GM18873 (cell line): Measurements from ENCODE around the gene GPR137C.
"Not testable (repeated sequence)": the region's sequence is repeated elsewhere in the genome, so short reads cannot be mapped to it uniquely, and the experiment has no call there.

Experiments
- ATAC-seq: cut with Tn5 transposase; IDR thresholded peaks from one replicate; pipeline ENCODE4 v1.9.1; 2021; ENCODE audit warnings: mild to moderate bottlenecking, moderate library complexity, moderate number of reproducible peaks; ENCODE audit not compliant: unreplicated experiment, low FRiP score

GPR137C gene

GRCh38 chr14:52563120-52563519 is 10.5 kb downstream of the GPR137C start:
- no peak for ATAC-seq

GRCh38 chr14:52568454-52568853 is 15.8 kb downstream of the GPR137C start:
- ATAC-seq, result not testable (repeated sequence)

- ATAC-seq, result no peak
These were observed 23.2 kb downstream of the GPR137C start for GRCh38 chr14:52575858-52576257.

GRCh38 chr14:52583544-52583943 is 30.9 kb downstream of the GPR137C start:
- ATAC-seq, result no peak

GRCh38 chr14:52589646-52590045 is 37.0 kb downstream of the GPR137C start:
- no peak for ATAC-seq

- ATAC-seq, result no peak
These were observed 37.7 kb downstream of the GPR137C start for GRCh38 chr14:52590318-52590717.

GRCh38 chr14:52596320-52596719 is 43.7 kb downstream of the GPR137C start:
- ATAC-seq, result no peak

GRCh38 chr14:52596861-52597260 is 44.2 kb downstream of the GPR137C start:
- no peak for ATAC-seq

- no peak for ATAC-seq
These were observed 45.9 kb downstream of the GPR137C start for GRCh38 chr14:52598568-52598967.

- ATAC-seq, result no peak
These were observed 47.3 kb downstream of the GPR137C start for GRCh38 chr14:52599974-52600373.

GRCh38 chr14:52602131-52602530 is 49.5 kb downstream of the GPR137C start:
- ATAC-seq, result no peak

- ATAC-seq, result no peak
These were observed 54.4 kb downstream of the GPR137C start for GRCh38 chr14:52607061-52607460.

- no peak for ATAC-seq
These were observed 56.9 kb downstream of the GPR137C start for GRCh38 chr14:52609445-52610044.

- no peak for ATAC-seq
These were observed 57.6 kb downstream of the GPR137C start for GRCh38 chr14:52610187-52610586.

GRCh38 chr14:52618602-52619001 is 66.0 kb downstream of the GPR137C start:
- ATAC-seq, result no peak

GRCh38 chr14:52619687-52620086 is 67.1 kb downstream of the GPR137C start:
- ATAC-seq, result no peak

GRCh38 chr14:52640137-52640536 is 87.5 kb downstream of the GPR137C start:
- no peak for ATAC-seq

- no peak for ATAC-seq
These were observed 89.1 kb downstream of the GPR137C start for GRCh38 chr14:52641745-52642144.

- ATAC-seq, result no peak
These were observed 96.9 kb downstream of the GPR137C start for GRCh38 chr14:52649511-52649910.

GRCh38 chr14:52650774-52651173 is 98.1 kb downstream of the GPR137C start:
- ATAC-seq, result no peak

- ATAC-seq, result no peak
These were observed 104.3 kb downstream of the GPR137C start for GRCh38 chr14:52656905-52657304.

- no peak for ATAC-seq
These were observed 107.7 kb downstream of the GPR137C start for GRCh38 chr14:52660325-52660724.

- ATAC-seq, result no peak
These were observed 108.2 kb downstream of the GPR137C start for GRCh38 chr14:52660832-52661231.
